ENCODE data around the gene OR2W1. TPM values are rescaled to one million over a fixed set of nuclear protein-coding genes. Genes with fewer than 3 reads are reported as not detected.

Gene OR2W1, protein sequence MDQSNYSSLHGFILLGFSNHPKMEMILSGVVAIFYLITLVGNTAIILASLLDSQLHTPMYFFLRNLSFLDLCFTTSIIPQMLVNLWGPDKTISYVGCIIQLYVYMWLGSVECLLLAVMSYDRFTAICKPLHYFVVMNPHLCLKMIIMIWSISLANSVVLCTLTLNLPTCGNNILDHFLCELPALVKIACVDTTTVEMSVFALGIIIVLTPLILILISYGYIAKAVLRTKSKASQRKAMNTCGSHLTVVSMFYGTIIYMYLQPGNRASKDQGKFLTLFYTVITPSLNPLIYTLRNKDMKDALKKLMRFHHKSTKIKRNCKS
- total RNA-seq = not detected in 2 replicates

DNA sequence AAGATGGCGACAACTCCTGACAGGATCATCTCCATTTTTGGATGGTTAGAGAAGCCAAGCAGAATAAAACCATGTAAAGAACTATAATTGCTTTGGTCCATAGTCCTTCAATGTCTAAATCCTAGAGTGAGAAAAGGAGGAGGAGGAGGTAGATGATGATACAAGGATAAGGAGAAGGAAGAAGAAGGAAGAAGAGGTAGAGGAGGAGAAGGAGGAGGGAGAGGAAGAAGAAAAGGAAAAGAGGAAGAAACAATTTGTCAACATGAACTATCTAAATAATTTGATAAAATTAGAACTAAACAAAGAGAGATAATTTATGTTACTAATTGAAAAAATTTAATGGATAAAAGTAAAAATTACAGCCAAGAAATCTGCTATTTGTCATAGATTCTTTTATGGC lies at the start of gene OR2W1:
Gene OR2W1 (minus strand): TSS at position 101 of the 400 bp plus-strand sequence. CDS start 0 bp downstream, at position 101.
- DNase-seq (ENCODE audit: low read depth) = no peak

- DNase-seq (ENCODE audit: low read depth) = no peak
These were observed 48.0 kb upstream of the OR2W1 start for GRCh38 chr6:29092957-29093356.

DNA sequence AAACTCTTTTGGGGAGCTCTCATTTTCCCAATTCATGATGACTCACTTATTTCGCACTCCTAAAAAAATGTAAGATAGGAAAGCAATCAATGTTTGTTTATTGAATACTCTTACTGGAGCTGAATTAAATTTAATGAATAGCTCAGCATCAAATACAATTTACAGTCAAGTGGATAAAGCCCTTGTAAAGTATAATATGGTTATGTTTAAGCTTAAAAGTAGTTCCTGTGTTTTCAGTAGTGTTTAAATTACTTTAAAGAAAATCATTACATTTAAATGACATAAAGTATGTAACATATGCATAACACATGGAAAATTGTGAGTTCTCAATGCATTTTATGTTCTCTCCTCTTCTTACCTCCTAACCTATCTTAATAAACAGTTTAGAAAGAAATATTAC lies 42.2 kb upstream of the OR2W1 start, which contains the start of gene OR2B3:
Gene OR2B3 (minus strand): TSS at position 101 of the 400 bp plus-strand sequence. CDS start 65 bp downstream, at position 36.
- DNase-seq (ENCODE audit: low read depth) = no peak

GRCh38 chr6:29082457-29082856 lies 37.5 kb upstream of the OR2W1 start:
- DNase-seq (ENCODE audit: low read depth) = no peak

DNA sequence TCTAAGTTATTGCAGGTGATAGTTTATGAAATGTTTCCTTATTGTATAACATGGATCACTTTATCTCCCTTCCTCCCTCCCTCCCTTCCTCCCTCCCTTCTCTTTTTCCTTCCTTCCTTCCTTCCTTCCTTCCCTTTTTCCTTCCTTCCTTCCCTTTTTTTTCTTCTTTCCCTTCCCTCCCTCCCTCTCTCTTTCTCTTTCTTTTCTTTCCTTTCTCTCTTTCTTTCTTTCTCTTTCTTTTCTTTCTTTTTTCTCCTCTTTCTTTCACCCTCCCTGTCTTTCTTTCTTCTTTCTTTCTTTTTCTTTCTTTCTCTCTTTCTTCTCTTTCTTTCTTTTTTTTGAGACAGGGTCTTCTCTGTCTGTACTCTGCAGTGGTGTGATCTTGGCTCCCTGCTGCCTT lies 36.3 kb upstream of the OR2W1 start:
- no peak for DNase-seq (ENCODE audit: low read depth)

DNA sequence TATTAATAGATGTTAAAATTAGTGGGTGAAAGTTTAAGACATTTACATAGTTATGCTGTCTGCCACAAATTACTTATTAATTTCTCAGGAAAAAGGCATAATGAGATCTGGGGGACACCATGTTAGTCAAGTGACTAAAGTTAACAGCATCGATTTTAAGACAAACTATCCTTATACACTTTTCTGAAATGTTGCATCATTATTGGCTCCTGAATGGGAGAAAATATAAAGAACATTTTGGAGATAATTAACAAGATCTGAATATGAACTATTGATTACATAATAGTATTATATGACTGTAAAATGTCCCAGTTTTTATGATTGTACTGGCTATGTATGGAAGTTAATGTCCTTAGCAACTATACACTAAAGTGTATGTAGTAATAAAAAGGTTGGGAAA lies 34.2 kb upstream of the OR2W1 start:
- no peak for DNase-seq (ENCODE audit: low read depth)

DNA sequence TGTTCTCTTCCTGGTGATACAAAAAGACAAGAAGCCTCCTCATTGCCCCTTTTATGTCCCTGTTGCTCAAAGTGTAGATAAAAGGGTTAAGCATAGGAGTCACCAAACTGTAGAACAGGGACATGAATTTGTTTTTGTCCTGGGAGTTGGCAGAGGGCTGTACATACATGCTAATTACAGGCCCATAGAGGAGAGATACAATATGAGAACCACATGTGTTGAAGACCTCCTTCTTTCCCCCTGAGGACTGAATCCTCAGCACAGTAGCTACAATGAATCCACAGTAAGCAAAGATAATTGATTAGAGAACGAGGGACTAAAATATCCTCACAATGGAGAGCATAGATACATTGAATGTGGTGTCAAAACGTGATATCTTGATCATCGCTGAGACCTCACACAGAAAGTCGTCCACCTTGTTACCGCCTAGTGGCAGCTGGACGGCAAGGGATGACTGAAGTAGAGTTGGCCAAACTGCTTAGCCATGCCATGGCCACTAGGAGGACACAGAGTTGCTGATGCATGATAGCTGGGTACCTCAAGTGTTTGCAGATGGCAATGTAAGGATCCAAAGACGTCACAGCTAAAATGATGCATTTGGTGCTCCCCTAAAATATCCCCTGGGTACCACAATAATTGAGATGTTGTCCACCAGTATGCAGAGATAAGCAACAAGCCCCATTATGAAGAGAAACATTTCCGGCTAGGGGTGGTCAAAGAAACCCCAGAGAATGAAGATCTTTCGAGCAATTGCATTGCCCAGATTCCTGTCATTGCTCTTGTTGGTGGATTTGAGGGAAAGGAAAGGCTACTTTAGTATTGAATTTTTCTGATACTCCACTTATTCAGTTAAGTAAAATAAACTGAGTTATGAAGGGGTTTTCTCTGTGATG lies 27.1 kb upstream of the OR2W1 start:
- peak; percentile 18 for DNase-seq (ENCODE audit: low read depth)

DNA sequence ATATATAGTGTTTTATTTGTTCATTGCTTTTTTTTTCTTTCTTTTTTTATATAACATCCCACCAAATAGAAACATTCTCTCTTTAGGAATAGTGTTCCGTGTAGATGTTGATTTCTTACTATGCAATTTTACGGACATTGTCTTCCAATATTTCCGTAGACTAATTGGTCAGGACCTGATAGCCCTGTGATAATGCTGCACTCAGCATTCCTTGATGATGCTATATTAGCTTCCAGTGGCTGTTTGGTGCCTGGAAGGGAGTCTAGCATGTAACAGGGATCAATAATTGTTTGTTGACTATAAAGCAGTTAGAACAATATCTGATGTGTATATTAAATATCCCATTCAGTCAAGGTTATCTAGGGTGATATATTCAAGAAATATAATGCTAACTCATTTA lies 6.7 kb upstream of the OR2W1 start:
- no peak for DNase-seq (ENCODE audit: low read depth)

DNA sequence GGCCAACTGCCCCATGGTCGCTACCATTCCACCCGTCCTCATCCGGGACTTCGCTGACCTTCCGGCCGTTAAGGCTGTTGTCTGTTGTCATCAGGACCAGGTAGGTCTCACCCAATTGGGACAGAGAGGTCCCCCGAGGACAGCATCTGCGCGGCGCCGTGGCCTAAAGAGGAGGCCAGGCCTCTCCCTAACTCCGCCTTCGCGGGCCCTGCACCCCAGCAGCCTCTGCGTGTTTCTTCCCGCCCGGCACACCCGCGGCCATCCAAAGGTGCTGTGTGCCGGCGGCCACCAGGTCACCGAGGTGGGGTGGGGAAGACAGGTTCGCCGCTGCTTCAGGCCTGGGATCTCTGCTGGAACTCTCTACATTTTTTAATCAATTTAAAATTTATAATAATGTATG lies 9.0 kb downstream of the OR2W1 start:
- no peak for DNase-seq (ENCODE audit: low read depth)

DNA sequence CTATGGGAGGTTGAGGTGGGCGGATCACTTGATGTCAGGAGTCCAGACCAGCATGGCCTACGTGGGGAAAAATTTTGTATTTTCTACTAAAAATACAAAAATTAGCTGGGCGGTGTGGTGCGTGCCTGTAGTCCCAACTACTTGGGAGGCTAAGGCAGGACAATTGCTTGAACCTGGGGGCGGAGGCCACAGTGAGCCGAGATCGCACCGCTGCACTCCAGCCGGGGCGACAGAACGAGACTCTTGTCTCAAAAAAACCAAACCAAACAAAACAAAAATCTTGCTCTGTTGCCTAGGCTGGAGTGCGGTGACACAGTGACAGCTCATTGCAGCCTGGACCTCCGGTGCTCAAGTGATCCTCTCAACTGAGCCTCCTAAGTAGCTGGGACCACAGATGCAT lies 16.2 kb downstream of the OR2W1 start:
- DNase-seq (ENCODE audit: low read depth) = no peak

- DNase-seq (ENCODE audit: low read depth) = no peak
These were observed 18.9 kb downstream of the OR2W1 start for GRCh38 chr6:29025927-29026585.

DNA sequence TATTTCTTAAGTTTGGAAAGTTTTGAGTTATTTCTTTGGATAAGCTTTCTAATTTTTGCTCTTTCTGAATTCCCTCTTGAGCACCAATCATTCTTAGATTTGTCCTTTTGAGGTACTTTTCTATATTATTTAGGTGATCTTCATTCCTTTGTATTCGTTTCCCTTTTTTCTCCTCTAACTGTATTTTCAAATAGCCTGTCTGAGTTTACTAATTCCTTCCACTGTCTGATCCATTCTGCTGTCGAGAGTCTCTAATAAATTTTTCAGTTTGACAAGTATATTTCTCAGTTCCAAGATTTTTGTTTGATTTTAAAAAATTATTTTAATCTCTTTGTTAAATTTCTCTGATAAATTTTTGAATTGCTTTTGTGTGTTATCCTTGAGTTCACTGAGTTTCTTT lies 23.5 kb downstream of the OR2W1 start:
- DNase-seq (ENCODE audit: low read depth) = no peak

DNA sequence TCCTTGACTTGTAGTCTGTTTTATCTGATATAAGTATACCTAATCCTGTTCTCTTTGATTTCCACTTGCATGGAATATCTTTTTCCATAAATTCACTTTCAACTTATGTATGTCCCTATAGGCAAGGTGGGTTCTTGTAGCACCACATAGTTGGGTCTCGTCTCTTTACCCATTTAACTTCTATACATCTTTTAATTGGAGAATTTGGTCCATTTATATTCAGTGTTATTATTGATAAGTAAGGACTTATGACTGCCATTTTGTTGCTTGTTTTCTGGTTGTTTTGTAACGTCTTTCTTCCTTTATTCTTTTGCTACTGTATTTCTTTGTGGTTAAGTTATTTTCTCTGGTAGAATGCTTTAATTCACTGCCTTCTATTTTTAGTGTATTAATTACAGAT lies 25.3 kb downstream of the OR2W1 start:
- DNase-seq (ENCODE audit: low read depth) = no peak

DNA sequence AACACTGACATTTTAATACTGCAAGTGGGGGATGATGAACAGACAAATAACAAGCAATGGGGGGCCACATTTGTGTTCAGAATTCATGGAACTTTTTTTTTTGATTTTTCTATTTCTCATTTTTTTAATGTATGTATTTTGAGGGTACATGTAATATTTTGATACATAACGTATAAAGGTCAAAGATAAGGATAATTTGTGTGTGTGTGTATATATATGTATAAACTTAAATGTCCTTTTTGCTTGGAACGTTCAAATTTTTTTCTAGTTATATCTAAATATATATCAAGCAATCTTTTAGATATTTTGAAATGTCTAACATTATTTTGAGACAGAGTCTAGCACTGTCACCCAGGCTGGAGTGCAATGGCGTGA lies 27.6 kb downstream of the OR2W1 start:
- no peak for DNase-seq (ENCODE audit: low read depth)

DNA sequence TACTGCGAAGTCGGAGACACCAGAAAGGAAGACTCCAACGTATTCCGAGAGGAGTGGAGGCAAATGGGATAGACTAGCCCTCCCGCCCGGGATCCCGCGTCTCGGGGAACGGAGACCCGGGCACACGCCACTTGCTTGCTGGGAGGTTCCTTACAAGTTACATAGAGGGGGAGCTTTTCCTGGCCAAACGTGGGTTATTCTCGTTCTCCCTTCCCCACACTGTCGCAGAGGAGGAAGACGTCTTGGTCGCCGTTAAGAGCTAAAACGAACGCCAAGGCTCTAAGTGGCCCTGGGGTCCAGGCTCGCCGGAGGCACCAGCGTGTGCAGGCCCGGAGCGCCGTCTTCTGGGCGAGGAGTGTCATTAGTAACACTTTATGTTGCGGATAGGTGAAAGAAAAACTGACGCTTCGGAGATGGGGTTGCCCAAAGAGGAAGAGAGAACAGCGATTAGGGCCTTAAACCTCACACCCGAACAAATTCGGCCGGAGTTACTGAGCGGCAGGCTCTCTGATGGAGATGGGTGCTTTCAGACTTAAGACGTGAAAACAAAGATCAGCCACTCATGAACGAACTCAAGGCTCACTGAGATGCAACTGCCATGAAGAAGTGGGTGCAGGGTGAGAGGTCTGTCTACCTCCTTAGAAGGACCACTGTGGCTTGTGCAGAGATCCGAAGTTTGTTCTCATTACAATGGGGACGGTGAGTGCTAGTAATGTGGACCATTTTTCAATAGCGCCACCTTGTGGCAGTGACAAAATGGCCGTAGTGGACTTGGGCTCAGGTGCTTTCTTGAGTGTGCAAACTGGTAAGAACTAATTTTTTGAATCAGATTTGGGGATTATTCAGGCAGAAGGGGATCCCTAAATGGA lies 28.2 kb downstream of the OR2W1 start:
- peak; percentile 73 for DNase-seq (ENCODE audit: low read depth)

DNA sequence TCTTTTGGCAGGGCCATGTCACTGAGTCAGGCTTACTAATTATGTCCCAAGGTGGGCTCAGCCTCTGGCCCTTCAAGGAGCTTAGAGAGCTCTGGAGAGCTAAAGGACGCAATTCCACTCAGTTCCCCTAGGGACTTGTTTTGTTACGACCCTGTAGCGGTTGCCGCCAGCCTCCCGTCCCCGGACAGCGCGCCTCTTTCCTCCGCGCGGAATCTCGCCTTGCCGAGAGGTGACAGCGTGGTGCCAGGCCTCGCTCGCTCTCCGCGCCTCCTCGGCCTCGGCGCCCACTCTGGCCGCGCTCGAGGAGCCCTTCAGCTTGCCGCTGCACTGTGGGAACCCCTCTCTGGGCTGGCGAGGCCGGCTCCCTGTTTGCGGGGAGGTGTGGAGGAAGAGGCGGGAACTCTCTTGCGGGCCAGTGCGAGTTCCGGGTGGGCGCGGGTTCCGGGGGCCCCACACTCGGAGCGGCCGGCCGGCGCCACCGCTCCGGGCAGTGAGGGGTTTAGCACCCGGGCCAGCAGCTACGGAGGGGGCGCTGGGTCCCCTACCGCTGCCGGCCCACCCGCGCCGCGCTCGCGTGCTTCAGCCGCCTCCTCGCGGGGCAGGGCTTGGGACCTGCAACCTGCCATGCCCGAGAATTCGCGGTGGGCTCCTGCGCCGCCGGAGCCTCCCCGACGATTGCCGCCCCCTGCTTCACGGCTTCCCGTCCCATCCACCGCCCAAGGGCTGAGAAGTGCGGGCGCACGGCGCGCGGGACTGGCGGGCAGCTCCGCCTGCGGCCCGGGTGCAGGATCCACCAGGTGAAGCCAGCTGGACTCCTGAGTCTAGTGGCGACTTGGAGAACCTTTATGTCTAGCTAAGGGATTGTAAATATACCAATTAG lies 30.0 kb downstream of the OR2W1 start:
- peak; percentile 16 for DNase-seq (ENCODE audit: low read depth)

- DNase-seq (ENCODE audit: low read depth) = peak; percentile 27
These were observed 33.7 kb downstream of the OR2W1 start for GRCh38 chr6:29011276-29011734.

DNA sequence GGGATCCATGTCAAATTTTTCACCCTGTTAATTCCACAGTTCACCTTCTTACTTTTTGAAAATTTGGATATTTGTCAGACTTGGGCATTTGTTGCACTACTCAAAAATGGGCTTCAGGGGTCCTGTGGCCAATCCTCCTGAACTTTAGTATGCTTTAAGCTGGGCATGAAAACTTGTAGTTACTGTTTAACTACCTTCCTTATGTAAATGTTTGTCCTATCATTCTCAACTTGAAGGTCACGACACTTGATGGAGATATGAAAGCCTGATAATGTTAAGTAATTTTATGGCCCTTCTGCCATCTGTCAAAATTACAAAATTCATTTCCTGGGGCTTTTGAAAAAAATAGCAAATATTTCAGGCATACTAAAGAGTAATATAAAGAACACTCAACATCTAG lies 35.6 kb downstream of the OR2W1 start:
- no peak for DNase-seq (ENCODE audit: low read depth)

DNA sequence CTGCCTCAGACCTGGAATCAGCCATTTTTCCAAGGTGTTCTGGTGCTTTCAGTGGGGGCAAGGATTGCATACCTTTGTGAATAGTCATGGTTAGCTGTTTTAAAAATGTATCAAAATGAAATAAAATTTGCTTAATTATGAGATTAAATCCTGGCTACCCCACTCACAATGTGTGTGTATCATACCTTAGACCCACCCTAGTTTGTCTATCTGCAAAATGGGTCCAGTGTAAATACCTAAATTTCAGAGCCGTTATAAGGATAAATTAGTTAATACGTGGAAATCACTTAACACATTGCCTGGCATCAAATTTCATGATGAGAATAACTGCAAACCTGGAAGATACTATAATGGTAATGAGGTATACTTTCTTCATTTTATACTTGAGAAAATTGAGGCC lies 36.9 kb downstream of the OR2W1 start:
- DNase-seq (ENCODE audit: low read depth) = no peak

- DNase-seq (ENCODE audit: low read depth) = peak; percentile 73
These were observed 39.6 kb downstream of the OR2W1 start, which contains the start of gene ZNF311 for GRCh38 chr6:29005183-29005885. Gene ZNF311, minus strand, starts transcription at chr6:29005315. Its CDS starts 1,361 bp downstream, at chr6:29003954.
